ENCODE measurements around the gene CCDC40.

The CCDC40 gene

GRCh38 chr17:80104321-80104955 is 68.0 kb downstream of the CCDC40 start:
- no peak for FAIRE-seq

GRCh38 chr17:80104956-80105375 is 68.5 kb downstream of the CCDC40 start:
- FAIRE-seq: no peak

GRCh38 chr17:80105762-80106161 is 69.3 kb downstream of the CCDC40 start:
- no peak for FAIRE-seq

DNA sequence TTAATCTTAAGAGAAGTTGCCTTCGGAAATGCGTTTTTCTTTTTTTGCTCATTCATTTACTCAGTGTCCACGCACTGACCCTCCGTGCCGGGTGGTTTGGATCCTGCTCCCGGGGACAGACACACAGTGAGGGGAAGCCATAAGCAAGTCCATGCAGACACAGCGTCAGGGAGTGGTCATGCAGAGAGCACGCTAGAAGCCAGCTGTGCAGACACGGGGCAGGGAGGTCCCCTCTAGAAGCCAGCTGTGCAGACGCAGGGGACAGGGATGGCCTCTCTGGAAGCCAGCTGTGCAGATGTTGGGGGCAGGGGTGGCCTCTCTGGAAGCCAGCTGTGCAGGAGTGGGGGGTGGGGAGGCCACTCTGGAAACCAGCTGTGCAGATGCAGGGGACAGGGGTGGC is 69.7 kb downstream of the CCDC40 start:
- FAIRE-seq: no peak

GRCh38 chr17:80106751-80107150 is 70.3 kb downstream of the CCDC40 start:
- no peak for FAIRE-seq

- FAIRE-seq: no peak
Measured at GRCh38 chr17:80107231-80108021, 71.0 kb downstream of the CCDC40 start.

DNA sequence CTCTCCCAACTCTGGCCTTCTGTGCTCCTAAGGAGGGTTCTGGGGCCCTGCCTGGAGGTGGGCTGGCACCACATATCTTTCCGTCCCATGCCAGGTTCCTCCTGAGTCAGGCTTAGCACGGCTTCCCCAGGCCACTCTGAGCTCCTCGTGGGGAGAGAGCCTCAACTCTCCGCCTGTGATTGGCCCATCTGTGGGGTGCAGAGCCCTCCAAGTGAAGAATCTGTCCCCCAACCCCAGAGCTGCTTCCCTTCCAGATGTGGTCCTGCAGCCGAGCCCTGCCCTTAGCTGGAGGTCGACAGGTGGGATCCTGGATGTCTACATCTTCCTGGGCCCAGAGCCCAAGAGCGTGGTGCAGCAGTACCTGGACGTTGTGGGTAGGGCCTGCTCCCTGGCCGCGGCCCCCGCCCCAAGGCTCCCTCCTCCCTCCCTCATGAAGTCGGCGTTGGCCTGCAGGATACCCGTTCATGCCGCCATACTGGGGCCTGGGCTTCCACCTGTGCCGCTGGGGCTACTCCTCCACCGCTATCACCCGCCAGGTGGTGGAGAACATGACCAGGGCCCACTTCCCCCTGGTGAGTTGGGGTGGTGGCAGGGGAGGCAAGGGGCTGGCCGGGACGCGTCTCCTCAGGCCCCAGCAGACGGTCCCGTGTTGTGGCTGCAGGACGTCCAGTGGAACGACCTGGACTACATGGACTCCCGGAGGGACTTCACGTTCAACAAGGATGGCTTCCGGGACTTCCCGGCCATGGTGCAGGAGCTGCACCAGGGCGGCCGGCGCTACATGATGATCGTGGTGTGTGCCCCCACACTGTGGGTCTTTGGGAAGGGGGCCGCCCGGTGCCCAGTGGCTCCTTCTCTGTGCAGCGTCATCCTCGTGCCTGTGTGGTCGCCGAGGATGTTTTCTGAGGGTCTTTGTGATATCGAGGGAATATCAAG is 71.9 kb downstream of the CCDC40 start:
- FAIRE-seq: no peak

- FAIRE-seq: no peak
Measured at GRCh38 chr17:80109066-80109660, 72.7 kb downstream of the CCDC40 start.

DNA sequence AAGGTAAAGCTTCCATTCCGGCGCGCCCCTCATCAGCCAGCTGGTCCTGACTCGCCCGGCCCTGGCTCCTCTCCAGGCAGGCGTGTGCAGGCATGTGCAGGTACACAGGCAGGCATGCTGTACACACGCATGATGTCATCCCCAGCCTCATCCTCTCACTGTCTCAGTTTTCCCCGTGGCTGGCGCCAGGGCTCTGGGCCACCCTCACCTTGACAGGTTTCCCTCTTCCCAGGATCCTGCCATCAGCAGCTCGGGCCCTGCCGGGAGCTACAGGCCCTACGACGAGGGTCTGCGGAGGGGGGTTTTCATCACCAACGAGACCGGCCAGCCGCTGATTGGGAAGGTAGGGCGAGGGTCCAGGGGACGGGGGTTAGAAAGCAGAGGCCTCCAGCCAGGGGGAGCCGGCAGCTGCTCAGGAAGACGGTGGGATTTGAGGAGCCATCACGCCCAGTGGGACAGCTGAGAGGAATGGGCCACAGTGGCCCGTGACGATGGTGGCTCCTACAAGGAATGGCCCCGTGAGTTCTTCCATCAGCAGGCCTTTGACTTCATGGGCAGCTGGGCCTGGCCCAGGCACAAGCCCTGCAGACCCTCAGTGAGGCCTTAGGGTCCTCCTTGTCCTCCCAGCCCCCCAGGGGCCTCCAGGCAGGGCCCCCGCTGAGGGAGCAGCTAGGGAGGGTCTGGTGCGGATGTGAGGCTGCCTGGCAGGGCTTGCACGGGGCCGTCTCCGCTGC is 73.4 kb downstream of the CCDC40 start:
- no peak for FAIRE-seq

DNA sequence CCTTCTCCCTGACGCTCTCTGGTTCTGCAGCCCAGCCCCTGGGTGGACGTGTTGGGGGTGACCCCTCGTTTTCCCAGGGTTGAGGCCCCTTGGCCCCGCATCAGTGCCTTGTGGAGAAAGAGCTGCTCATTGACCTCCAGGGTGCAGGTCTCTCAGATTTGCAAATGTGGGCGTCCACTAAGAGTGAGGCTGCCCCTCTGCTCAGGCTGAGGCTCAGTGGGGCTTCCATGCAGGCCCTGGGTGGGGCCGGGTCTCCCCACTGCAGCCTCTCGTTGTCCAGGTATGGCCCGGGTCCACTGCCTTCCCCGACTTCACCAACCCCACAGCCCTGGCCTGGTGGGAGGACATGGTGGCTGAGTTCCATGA is 74.0 kb downstream of the CCDC40 start:
- FAIRE-seq: no peak

GRCh38 chr17:80110927-80111701 is 74.7 kb downstream of the CCDC40 start:
- FAIRE-seq: no peak

DNA sequence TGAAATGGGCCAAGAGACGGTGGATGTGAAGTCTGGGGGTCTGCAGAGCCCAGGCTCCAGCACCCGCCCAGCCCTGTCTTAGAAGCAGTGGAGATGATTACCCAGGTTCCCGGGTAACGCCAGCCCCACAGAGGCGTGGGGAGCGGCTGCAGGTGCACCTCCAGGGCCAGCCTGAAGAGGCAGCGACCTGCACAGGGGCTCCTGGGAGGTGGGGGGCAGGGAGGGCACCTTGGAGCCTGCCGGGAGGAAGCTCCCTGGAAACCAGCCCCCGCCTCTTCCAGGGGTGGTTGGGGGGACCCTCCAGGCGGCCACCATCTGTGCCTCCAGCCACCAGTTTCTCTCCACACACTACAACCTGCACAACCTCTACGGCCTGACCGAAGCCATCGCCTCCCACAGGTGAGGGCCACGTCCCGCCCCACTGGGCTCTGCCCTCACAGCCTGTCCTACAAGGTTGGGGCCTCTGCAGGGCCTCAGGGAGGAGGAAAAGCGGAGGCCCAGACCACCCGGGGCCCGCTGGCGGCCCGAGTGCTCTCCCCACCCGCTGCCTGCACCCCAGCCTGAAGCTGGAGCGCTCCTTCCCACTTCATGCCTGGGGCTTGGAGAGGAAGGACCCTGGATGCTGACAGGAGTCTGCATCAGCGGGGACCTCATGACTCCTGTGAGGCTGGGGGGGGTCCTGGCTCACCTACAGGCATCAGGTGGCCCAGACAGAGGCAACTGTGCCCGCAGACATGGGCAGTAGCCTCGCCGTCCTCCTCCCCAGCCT is 75.4 kb downstream of the CCDC40 start:
- FAIRE-seq: no peak

- FAIRE-seq: no peak
Measured at GRCh38 chr17:80112471-80113032, 76.1 kb downstream of the CCDC40 start.

- no peak for FAIRE-seq
Measured at GRCh38 chr17:80113033-80113484, 76.6 kb downstream of the CCDC40 start.

- FAIRE-seq: no peak
Measured at GRCh38 chr17:80114758-80115157, 78.3 kb downstream of the CCDC40 start.

DNA sequence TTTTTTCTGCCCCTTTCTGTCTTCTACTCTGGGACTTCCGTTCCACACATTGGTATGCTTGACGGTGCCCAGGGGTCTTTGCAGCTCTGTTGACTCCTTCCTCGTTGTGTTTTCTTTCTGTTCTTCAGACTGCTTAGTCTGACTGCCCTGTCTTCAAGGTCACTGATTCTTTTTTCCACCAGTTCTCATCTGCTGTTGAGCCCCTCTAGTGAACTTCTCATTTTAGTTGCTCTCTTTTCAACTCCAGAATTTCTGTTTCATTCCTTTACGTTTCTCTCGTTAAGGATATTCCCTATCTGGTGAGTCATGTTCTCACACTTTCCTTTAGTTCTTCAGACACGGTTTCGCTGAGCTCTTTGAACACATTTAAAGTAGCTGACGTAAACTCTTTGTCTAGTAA is 78.7 kb downstream of the CCDC40 start:
- no peak for FAIRE-seq

GRCh38 chr17:80116276-80116920 is 80.0 kb downstream of the CCDC40 start:
- no peak for FAIRE-seq

GRCh38 chr17:80116921-80117380 is 80.5 kb downstream of the CCDC40 start:
- no peak for FAIRE-seq

All from A204.1 (cell line).